PC-3 (cell line): ENCODE measurements around the gene XK. TPM values are rescaled to one million over a fixed set of nuclear protein-coding genes. Genes with fewer than 3 reads are reported as not detected.

Experiments
- ATAC-seq: fragments of 200-7000 bp; cut with Tn5 transposase; 2 replicates; pipeline ENCODE4 v1.9.1; 2020; ENCODE audit warnings: mild to moderate bottlenecking, moderate library complexity
- BruUV-seq: library from RNA; stranded (reverse); fragments of 400-500 nt; replicated peaks from 2 replicates; lab custom pipeline; 2021; lab: Mats Ljungman, UMichigan
- CTCF ChIA-PET: fragments of 300-600 bp; sonication (Branson Sonifier 250); formaldehyde crosslinking; loops from one replicate; lab custom pipeline; 2022; ENCODE audit warnings: antibody characterized with exemption; lab: Charles Lee
- POLR2A ChIA-PET: fragments of 300-600 bp; sonication (Branson Sonifier 250); formaldehyde crosslinking; loops from one replicate; lab custom pipeline; 2022; ENCODE audit warnings: antibody characterized with exemption; ENCODE audit not compliant: unreplicated experiment; lab: Charles Lee
- DNase-seq: peaks from one replicate; pipeline ENCODE4 v3.0.0-alpha.2; 2015
- H2AFZ ChIP-seq: fragments of 300-600 bp; sonication (generic); 2 replicates; pipeline ENCODE4 v1.6.0; 2016; ENCODE audit warnings: antibody characterized with exemption, low read length
- H3F3A ChIP-seq: fragments of 300-600 bp; sonication (generic); one replicate; pipeline ENCODE4 v1.6.0; 2017; ENCODE audit warnings: antibody characterized with exemption, low read length, control low read depth, mild to moderate bottlenecking; ENCODE audit not compliant: unreplicated experiment
- H3K27ac ChIP-seq: fragments of 300-600 bp; sonication (generic); 2 replicates; pipeline ENCODE4 v1.5.1; 2016; ENCODE audit warnings: mild to moderate bottlenecking, low read length
- H3K27me3 ChIP-seq: fragments of 300-600 bp; sonication (generic); 2 replicates; pipeline ENCODE4 v1.6.1; 2016; ENCODE audit warnings: low read length, mixed read lengths
- H3K36me3 ChIP-seq: fragments of 300-600 bp; sonication (generic); 2 replicates; pipeline ENCODE4 v1.6.1; 2016; ENCODE audit warnings: low read depth, mixed run types, low read length, mixed read lengths
- H3K4me1 ChIP-seq: fragments of 300-600 bp; sonication (generic); 2 replicates; pipeline ENCODE4 v1.5.1; 2016; ENCODE audit warnings: low read length; ENCODE audit not compliant: insufficient read depth
- H3K4me2 ChIP-seq: fragments of 300-600 bp; sonication (generic); 2 replicates; pipeline ENCODE4 v1.6.0; 2016; ENCODE audit warnings: low read length
- H3K4me3 ChIP-seq: fragments of 300-600 bp; sonication (generic); 2 replicates; pipeline ENCODE4 v1.5.1; 2016; ENCODE audit warnings: mild to moderate bottlenecking, low read length, mixed read lengths
- H3K79me2 ChIP-seq: fragments of 300-600 bp; sonication (generic); 2 replicates; pipeline ENCODE4 v1.6.1; 2017; ENCODE audit warnings: low read length, mixed read lengths
- H3K9ac ChIP-seq: fragments of 300-600 bp; sonication (generic); 2 replicates; pipeline ENCODE4 v1.6.0; 2016; ENCODE audit warnings: mild to moderate bottlenecking, low read length
- H3K9me2 ChIP-seq: fragments of 300-600 bp; sonication (generic); replicated peaks from 2 replicates; pipeline ENCODE4 v1.6.1; 2016; ENCODE audit warnings: mixed run types, low read length, mixed read lengths
- H3K9me3 ChIP-seq: fragments of 300-600 bp; sonication (generic); 2 replicates; pipeline ENCODE4 v1.6.1; 2016; ENCODE audit warnings: low read length, mixed read lengths
- H4K20me1 ChIP-seq: fragments of 300-600 bp; sonication (generic); 2 replicates; pipeline ENCODE4 v1.6.1; 2016; ENCODE audit warnings: low read length, mixed read lengths
- EZH2 ChIP-seq: fragments of 300-600 bp; sonication (generic); IDR thresholded peaks from one replicate; pipeline ENCODE4 v1.6.1; 2017; ENCODE audit warnings: antibody characterized with exemption, mild to moderate bottlenecking, low read length; ENCODE audit not compliant: unreplicated experiment
- EZH2phosphoT487 ChIP-seq: fragments of 300-600 bp; sonication (generic); IDR thresholded peaks from 2 replicates; pipeline ENCODE4 v1.6.1; 2018; ENCODE audit warnings: mild to moderate bottlenecking, antibody characterized with exemption, low read length, borderline replicate concordance
- intact Hi-C: fragments of 100-400 bp; cut with micrococcal nuclease; formaldehyde crosslinking; loops from 2 replicates; pipeline ENCODE4 v1.9.0; 2023
- total RNA-seq: library from RNA; depleted of rRNA; stranded (reverse); fragments of >200 nt; gene quantifications from 2 replicates; pipeline ENCODE4 v1.2.3, GENCODE V29; 2014
- TF ChIP-seq, protein P1 (sequence below): fragments of 300-600 bp; sonication (generic); conservative IDR thresholded peaks from 2 replicates; pipeline ENCODE4 v1.5.1; 2017; ENCODE audit warnings: antibody characterized with exemption, low read depth, mild to moderate bottlenecking, low read length

XK gene
- total RNA-seq, 1 experiment from 2014 or later, result 8.0 TPM

DNA sequence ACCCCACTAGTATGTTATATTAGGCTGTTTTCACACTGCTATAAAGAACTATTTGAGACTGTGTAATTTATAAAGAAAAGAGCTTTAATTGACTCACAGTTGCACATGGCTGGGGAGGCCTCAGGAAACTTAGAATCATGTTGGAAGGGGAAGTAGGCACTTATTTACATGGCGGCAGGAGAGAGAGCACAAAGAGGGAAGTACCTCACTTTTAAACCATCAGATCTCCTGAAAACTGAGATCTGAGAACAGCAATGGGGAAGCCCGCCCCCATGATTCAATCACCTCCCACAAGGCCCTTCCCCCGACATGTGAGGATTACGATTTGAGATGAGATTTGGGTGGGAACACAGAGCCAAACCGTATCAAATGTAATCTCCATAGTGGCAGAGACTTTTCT lies 45.4 kb upstream of the XK start:
- TF ChIP-seq, protein P1, sequence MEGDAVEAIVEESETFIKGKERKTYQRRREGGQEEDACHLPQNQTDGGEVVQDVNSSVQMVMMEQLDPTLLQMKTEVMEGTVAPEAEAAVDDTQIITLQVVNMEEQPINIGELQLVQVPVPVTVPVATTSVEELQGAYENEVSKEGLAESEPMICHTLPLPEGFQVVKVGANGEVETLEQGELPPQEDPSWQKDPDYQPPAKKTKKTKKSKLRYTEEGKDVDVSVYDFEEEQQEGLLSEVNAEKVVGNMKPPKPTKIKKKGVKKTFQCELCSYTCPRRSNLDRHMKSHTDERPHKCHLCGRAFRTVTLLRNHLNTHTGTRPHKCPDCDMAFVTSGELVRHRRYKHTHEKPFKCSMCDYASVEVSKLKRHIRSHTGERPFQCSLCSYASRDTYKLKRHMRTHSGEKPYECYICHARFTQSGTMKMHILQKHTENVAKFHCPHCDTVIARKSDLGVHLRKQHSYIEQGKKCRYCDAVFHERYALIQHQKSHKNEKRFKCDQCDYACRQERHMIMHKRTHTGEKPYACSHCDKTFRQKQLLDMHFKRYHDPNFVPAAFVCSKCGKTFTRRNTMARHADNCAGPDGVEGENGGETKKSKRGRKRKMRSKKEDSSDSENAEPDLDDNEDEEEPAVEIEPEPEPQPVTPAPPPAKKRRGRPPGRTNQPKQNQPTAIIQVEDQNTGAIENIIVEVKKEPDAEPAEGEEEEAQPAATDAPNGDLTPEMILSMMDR, result no peak
- TF ChIP-seq EZH2 (no peak), EZH2phosphoT487 (no peak)
- BruUV-seq, result no TSS peak
- Histone ChIP-seq H2AFZ (no peak overlapping the region), H3K4me1 (peaks cover 13% of the 10 kb centered on the region), H3K36me3 (no peaks in the 10 kb centered on the region), H3K27ac (no peak overlapping the region), H3K27me3 (no peaks in the 10 kb centered on the region), H3K79me2 (no peaks in the 10 kb centered on the region), H3F3A (no peaks in the 10 kb centered on the region), H3K9ac (no peak overlapping the region), H3K9me3 (no peaks in the 10 kb centered on the region), H3K4me2 (no peak overlapping the region), H3K4me3 (no peak overlapping the region), H4K20me1 (no peaks in the 10 kb centered on the region), H3K9me2 (no peaks in the 10 kb centered on the region)
- no peak for ATAC-seq
- ChIA-PET CTCF (no interaction called here), POLR2A (no interaction called here)
- no peak for DNase-seq
- intact Hi-C loops, result no loop called here

DNA sequence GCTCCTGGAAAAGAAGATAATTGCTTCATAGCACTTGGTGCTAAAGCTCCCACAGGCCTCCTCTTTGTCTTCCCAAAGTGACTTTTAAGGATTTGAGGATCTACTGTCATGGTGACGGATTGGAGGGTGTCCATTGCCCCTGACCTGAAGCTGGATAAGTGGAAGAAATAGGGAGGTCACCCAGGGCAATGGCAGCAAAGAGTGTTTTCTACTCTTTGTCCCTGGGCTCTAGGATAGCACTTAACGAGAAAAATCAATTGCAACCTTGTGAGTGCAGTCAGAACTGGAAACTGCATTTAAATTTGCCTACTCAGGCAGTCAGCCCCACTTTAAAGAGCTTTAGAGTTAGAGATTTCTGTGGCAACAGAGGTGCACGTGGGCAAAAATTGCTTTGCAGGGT lies 43.7 kb upstream of the XK start:
- Histone ChIP-seq H3K9ac (no peak overlapping the region), H3F3A (no peaks in the 10 kb centered on the region), H3K27ac (no peak overlapping the region), H2AFZ (no peak overlapping the region), H3K9me3 (no peaks in the 10 kb centered on the region), H3K4me1 (peaks cover 18% of the 10 kb centered on the region), H3K79me2 (no peaks in the 10 kb centered on the region), H3K27me3 (no peaks in the 10 kb centered on the region), H3K4me2 (no peak overlapping the region), H4K20me1 (no peaks in the 10 kb centered on the region), H3K4me3 (no peak overlapping the region), H3K36me3 (no peaks in the 10 kb centered on the region), H3K9me2 (no peaks in the 10 kb centered on the region)
- ATAC-seq, result no peak
- ChIA-PET CTCF (no interaction called here), POLR2A (no interaction called here)
- TF ChIP-seq, protein P1, result no peak
- TF ChIP-seq EZH2 (no peak), EZH2phosphoT487 (no peak)
- DNase-seq, result no peak
- BruUV-seq, result no TSS peak
- intact Hi-C loops, result no loop called here

DNA sequence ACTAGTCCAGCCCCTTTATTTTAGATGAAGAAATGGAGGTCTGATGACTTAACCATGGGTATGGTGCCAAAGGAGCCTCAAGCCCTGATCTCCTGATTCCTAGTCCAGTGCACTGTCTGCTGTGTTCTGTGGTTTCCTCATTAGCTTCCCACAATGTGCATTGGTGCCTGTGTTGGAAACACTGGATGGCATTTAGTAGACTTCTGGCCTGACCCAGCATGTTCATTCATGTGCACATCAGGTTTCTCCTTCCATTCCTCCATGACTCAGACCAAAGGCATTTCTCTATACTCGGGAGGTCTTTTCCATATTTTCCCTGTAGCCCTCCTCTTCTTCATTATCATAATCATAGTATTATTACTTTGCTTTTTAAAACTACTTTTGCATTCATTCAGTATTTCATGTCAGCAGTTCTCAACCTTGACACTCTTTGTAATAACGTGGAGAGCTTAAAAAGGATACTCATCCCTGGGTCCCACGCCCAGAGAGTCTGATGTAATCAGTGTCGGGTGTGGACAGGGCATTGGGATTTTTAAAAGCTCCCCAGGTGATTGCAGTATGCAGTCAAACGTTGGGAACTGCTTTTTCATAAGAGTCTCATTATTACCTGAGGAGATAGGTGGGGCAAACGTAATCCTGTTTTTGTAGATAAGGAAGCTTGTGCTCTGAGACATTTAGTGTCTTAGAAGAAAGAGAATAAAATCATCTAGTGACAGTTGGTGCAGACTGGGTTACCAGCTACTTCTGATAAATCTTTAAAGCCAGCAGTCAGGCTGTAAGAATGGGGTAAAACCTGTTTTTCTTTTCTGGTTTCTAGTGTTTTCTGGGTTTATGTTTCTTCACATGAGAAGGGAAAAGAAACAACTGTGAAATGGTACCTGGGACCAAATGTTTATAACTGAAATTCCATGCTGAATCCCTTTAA lies 40.9 kb upstream of the XK start:
- Histone ChIP-seq H3K27ac (peak overlapping the region; percentile 64), H3K9me3 (no peaks in the 10 kb centered on the region), H3K9ac (no peak overlapping the region), H3K4me1 (peaks cover 18% of the 10 kb centered on the region), H3K4me2 (peak overlapping the region; percentile 68), H3K79me2 (no peaks in the 10 kb centered on the region), H3K36me3 (no peaks in the 10 kb centered on the region), H3F3A (no peaks in the 10 kb centered on the region), H4K20me1 (no peaks in the 10 kb centered on the region), H3K4me3 (peak overlapping the region; percentile 24; the same call in 1 of the 2 replicates), H2AFZ (peak overlapping the region; percentile 64; the same call in 1 of the 2 replicates), H3K9me2 (no peaks in the 10 kb centered on the region), H3K27me3 (no peaks in the 10 kb centered on the region)
- BruUV-seq, result no TSS peak
- CTCF ChIA-PET, result no interaction called here
- ATAC-seq, result peak; percentile 31; the same call in 1 of the 2 replicates
- intact Hi-C loops, result no loop called here
- peak; percentile 56 for DNase-seq
- TF ChIP-seq EZH2 (no peak), EZH2phosphoT487 (no peak)
- TF ChIP-seq, protein P1, result no peak
- POLR2A ChIA-PET, result no interaction called here
